Activated CD8-positive, alpha-beta memory T cell treated with anti-CD3 and anti-CD28 coated beads, Interleukin-2, amount 50 U/mL, for 1 hour (primary cell): ENCODE data around the gene SPIRE1.
"Not testable (repeated sequence)": the region's sequence is repeated elsewhere in the genome, so short reads cannot be mapped to it uniquely, and the experiment has no call there.

Experiments used
- DNase-seq: peaks from one replicate; pipeline ENCODE4 v3.0.0-alpha.2; 2020; ENCODE audit errors: extremely low read depth

Gene SPIRE1

GRCh38 chr18:12416098-12416729 lies 241.7 kb downstream of the SPIRE1 start:
- no peak for DNase-seq

GRCh38 chr18:12411456-12411855 lies 246.5 kb downstream of the SPIRE1 start:
- DNase-seq, result no peak

DNA sequence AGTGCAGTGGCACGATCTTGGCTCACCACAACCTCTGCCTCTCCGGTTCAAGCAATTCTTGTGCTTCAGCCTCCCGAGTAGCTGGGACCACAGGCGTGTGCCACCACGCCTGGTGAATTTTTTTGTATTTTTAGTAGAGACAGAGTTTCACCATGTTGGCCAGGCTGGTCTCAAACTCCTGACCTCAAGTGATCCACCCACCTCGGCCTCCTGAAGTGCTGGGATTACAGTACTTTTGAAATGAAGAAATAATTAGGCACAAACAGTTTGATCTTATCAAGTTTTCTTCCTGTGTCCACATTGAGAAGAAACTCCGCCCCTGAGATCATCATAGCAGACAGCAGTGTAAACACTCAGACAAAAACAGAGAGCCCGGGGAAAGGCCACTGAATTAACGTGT lies 247.2 kb downstream of the SPIRE1 start:
- not testable (repeated sequence) for DNase-seq

- DNase-seq, result no peak
Measured at GRCh38 chr18:12410081-12410481, 247.8 kb downstream of the SPIRE1 start.

- no peak for DNase-seq
Measured at GRCh38 chr18:12409469-12409868, 248.4 kb downstream of the SPIRE1 start.

DNA sequence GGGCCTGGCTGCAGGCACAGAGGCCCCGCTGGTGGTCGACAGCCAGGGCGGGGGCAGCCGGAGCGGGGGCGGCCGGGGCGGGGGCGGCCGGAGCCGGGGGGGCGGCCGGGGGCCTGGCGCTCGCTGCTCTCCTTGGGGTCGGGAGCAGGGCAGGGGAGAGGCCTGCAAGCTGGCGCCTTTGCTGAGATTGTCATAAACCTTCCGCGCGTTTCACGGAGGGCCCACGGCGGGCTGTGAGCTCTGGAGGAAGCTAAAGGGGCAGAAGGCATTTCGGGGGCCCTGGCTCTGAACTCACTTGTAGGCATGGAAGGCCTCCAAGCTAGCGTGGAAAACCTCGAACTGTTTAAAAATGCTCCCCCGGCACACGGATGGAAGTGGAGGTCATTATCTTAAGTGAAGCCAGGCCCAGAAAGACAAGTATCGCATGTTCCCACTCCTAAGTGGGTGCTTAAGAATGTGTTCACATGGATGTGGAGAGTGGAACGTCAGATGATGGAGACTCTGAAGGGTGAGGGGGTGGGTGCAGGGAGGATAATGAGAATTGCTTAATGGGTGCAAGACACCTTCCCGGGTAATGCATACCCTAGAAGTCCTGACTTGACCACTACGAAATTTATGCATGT lies 249.5 kb downstream of the SPIRE1 start:
- no peak for DNase-seq

- no peak for DNase-seq
Measured at GRCh38 chr18:12406371-12407111, 251.4 kb downstream of the SPIRE1 start.

GRCh38 chr18:12405066-12405465 lies 252.8 kb downstream of the SPIRE1 start:
- no peak for DNase-seq

GRCh38 chr18:12403601-12404506 lies 254.1 kb downstream of the SPIRE1 start:
- DNase-seq, result no peak

DNA sequence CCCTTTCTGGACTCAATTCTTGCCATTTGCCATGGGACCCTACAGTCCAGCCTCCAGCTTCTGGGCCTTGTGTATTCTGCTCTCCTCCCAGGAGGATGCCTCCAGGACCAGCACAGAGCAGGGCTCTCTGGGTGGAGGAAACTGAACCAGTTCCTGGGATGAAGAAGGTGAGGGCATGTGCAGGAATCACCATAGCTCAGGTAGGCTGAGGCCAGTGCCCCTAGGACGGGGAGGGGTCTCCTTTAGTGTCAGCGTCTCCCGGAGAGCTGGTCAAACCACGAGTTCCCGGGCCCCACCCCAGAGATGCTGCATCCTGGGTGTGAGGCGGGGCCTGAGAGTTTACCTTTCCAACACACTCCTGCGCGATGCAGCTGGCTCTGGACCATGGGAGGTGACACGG lies 256.0 kb downstream of the SPIRE1 start:
- no peak for DNase-seq

- no peak for DNase-seq
Measured at GRCh38 chr18:12399231-12399630, 258.7 kb downstream of the SPIRE1 start.

- no peak for DNase-seq
Measured at GRCh38 chr18:12398625-12399024, 259.3 kb downstream of the SPIRE1 start.

DNA sequence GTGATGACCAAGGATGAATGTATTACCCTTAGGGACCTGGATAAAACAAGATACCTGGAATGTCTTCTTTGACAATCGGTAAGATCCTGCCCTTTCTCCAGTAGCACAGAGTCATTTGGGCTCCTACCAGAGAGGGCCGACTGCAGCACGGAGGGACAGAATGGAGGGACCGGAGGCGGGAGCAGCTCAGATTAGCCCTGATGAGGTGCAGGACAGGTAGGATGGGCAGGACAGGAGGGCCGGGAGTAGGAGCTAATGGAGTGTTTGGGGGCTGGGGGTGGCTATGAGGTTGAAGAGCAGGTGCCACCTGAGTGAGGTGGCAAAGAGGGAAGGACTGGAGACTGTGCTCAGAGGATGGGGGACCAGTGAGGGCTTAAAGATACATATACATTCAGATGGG lies 260.1 kb downstream of the SPIRE1 start:
- DNase-seq, result no peak

DNA sequence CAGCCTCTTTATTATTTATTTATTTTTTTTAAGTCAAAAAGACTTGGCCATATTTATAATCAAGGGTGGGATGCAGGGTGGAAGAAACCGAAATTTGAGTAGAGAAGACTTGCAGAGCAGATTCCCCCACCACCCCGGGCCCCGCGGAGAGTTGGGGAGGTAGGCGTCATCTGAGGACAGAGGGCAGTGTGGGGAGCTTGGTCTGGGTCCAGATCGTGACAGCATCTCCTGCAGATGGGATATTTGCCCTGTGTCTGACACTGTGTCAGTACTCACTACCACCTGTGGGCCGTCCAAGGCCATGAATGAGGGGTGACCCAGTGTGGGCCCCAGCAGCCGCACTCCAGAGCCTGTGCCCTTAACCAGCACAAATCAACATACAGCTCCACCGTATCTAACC lies 260.7 kb downstream of the SPIRE1 start:
- DNase-seq, result no peak
